ENCODE data around the gene ADAM22. TPM values are rescaled to one million over a fixed set of nuclear protein-coding genes. Genes with fewer than 3 reads are reported as not detected.

Gene ADAM22
- total and polyA plus RNA-seq, 2 experiments from 2014 or later = 2.7 to 18.7 TPM

GRCh38 chr7:88233828-88234227 lies 299.8 kb downstream of the ADAM22 start (continued):
- TF ChIP-seq, protein P1, sequence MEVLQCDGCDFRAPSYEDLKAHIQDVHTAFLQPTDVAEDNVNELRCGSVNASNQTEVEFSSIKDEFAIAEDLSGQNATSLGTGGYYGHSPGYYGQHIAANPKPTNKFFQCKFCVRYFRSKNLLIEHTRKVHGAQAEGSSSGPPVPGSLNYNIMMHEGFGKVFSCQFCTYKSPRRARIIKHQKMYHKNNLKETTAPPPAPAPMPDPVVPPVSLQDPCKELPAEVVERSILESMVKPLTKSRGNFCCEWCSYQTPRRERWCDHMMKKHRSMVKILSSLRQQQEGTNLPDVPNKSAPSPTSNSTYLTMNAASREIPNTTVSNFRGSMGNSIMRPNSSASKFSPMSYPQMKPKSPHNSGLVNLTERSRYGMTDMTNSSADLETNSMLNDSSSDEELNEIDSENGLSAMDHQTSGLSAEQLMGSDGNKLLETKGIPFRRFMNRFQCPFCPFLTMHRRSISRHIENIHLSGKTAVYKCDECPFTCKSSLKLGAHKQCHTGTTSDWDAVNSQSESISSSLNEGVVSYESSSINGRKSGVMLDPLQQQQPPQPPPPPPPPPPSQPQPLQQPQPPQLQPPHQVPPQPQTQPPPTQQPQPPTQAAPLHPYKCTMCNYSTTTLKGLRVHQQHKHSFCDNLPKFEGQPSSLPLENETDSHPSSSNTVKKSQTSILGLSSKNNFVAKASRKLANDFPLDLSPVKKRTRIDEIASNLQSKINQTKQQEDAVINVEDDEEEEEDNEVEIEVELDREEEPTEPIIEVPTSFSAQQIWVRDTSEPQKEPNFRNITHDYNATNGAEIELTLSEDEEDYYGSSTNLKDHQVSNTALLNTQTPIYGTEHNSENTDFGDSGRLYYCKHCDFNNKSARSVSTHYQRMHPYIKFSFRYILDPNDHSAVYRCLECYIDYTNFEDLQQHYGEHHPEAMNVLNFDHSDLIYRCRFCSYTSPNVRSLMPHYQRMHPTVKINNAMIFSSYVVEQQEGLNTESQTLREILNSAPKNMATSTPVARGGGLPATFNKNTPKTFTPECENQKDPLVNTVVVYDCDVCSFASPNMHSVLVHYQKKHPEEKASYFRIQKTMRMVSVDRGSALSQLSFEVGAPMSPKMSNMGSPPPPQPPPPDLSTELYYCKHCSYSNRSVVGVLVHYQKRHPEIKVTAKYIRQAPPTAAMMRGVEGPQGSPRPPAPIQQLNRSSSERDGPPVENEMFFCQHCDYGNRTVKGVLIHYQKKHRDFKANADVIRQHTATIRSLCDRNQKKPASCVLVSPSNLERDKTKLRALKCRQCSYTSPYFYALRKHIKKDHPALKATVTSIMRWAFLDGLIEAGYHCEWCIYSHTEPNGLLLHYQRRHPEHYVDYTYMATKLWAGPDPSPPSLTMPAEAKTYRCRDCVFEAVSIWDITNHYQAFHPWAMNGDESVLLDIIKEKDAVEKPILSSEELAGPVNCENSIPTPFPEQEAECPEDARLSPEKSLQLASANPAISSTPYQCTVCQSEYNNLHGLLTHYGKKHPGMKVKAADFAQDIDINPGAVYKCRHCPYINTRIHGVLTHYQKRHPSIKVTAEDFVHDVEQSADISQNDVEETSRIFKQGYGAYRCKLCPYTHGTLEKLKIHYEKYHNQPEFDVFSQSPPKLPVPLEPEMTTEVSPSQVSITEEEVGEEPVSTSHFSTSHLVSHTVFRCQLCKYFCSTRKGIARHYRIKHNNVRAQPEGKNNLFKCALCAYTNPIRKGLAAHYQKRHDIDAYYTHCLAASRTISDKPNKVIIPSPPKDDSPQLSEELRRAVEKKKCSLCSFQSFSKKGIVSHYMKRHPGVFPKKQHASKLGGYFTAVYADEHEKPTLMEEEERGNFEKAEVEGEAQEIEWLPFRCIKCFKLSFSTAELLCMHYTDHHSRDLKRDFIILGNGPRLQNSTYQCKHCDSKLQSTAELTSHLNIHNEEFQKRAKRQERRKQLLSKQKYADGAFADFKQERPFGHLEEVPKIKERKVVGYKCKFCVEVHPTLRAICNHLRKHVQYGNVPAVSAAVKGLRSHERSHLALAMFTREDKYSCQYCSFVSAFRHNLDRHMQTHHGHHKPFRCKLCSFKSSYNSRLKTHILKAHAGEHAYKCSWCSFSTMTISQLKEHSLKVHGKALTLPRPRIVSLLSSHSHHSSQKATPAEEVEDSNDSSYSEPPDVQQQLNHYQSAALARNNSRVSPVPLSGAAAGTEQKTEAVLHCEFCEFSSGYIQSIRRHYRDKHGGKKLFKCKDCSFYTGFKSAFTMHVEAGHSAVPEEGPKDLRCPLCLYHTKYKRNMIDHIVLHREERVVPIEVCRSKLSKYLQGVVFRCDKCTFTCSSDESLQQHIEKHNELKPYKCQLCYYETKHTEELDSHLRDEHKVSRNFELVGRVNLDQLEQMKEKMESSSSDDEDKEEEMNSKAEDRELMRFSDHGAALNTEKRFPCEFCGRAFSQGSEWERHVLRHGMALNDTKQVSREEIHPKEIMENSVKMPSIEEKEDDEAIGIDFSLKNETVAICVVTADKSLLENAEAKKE (CRISPR knock-in tag; IDR thresholded peaks at IDR 0.05) = no peak
- TF ChIP-seq ZNF331 (CRISPR knock-in tag; IDR thresholded peaks at IDR 0.05; ENCODE audit: low read depth) (no peak), POLR2AphosphoS5 (IDR thresholded peaks at IDR 0.05; ENCODE audit: low read depth) (no peak), CREB1 (CRISPR knock-in tag; IDR thresholded peaks at IDR 0.05; ENCODE audit: low read depth) (no peak), EZH2 (IDR thresholded peaks at IDR 0.05; ENCODE audit: low read depth, unreplicated experiment) (no peak), EZH2phosphoT487 (IDR thresholded peaks at IDR 0.05; ENCODE audit: unreplicated experiment) (no peak), STAT1 (IDR thresholded peaks at IDR 0.05; ENCODE audit: unreplicated experiment) (no peak)

GRCh38 chr7:88239852-88240251 lies 305.8 kb downstream of the ADAM22 start:
- Histone ChIP-seq H3K4me1 (ENCODE audit: insufficient read depth) (peaks cover 9% of the 10 kb centered on the region; the same call in 1 of the 2 replicates), H3K9me2 (ENCODE audit: insufficient read depth) (no peaks in the 10 kb centered on the region), H4K20me1 (replicated peaks; ENCODE audit: insufficient read depth) (no peaks in the 10 kb centered on the region), H3K4me3 (no peak overlapping the region), H3K27me3 (ENCODE audit: insufficient read depth) (no peaks in the 10 kb centered on the region), H3K27ac (ENCODE audit: low read depth) (no peak overlapping the region), H3K36me3 (ENCODE audit: insufficient read depth) (no peaks in the 10 kb centered on the region), H3K4me2 (no peak overlapping the region), H3K79me2 (replicated peaks; ENCODE audit: insufficient read depth) (no peaks in the 10 kb centered on the region), H2AFZ (no peak overlapping the region), H3F3A (replicated peaks; ENCODE audit: low read depth) (no peaks in the 10 kb centered on the region)
- Mint-ChIP-seq H3K9me3 (no peaks in the 10 kb centered on the region; the same call in 2 of the 3 replicates), H3K4me3 (no peak overlapping the region), H3K27me3 (ENCODE audit: insufficient read depth, low read depth, poor library complexity) (peaks cover 2% of the 10 kb centered on the region), H3K27ac (no peak overlapping the region), H3K36me3 (ENCODE audit: low read depth) (no peaks in the 10 kb centered on the region), H3K4me1 (peaks cover 14% of the 10 kb centered on the region; the same call in 2 of the 3 replicates)
- TF ChIP-seq, protein P2, sequence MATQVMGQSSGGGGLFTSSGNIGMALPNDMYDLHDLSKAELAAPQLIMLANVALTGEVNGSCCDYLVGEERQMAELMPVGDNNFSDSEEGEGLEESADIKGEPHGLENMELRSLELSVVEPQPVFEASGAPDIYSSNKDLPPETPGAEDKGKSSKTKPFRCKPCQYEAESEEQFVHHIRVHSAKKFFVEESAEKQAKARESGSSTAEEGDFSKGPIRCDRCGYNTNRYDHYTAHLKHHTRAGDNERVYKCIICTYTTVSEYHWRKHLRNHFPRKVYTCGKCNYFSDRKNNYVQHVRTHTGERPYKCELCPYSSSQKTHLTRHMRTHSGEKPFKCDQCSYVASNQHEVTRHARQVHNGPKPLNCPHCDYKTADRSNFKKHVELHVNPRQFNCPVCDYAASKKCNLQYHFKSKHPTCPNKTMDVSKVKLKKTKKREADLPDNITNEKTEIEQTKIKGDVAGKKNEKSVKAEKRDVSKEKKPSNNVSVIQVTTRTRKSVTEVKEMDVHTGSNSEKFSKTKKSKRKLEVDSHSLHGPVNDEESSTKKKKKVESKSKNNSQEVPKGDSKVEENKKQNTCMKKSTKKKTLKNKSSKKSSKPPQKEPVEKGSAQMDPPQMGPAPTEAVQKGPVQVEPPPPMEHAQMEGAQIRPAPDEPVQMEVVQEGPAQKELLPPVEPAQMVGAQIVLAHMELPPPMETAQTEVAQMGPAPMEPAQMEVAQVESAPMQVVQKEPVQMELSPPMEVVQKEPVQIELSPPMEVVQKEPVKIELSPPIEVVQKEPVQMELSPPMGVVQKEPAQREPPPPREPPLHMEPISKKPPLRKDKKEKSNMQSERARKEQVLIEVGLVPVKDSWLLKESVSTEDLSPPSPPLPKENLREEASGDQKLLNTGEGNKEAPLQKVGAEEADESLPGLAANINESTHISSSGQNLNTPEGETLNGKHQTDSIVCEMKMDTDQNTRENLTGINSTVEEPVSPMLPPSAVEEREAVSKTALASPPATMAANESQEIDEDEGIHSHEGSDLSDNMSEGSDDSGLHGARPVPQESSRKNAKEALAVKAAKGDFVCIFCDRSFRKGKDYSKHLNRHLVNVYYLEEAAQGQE (IDR thresholded peaks at IDR 0.05; ENCODE audit: unreplicated experiment) = no peak
- DNase-seq (ENCODE audit: low spot score) (no peak), ATAC-seq (no peak)

Measured in GM23338 (cell line).